Muscle of leg (tissue), 11 donors: ENCODE measurements around the gene PAWR. TPM values are rescaled to one million over a fixed set of nuclear protein-coding genes. Genes with fewer than 3 reads are reported as not detected.

Experiments used
- DNase-seq: peaks from one replicate; pipeline ENCODE4 v3.0.0; 2013
- H3K27ac ChIP-seq: one replicate; pipeline ENCODE4 v1.5.1; 2013; ENCODE audit warnings: mild to moderate bottlenecking, low read length, control low read depth
- H3K27me3 ChIP-seq: one replicate; pipeline ENCODE4 v1.6.1; 2013; ENCODE audit warnings: low read length; ENCODE audit not compliant: control insufficient read depth, insufficient read depth
- H3K36me3 ChIP-seq: one replicate; pipeline ENCODE4 v1.6.1; 2013; ENCODE audit warnings: low read length; ENCODE audit not compliant: control insufficient read depth, insufficient read depth
- H3K4me1 ChIP-seq: one replicate; pipeline ENCODE4 v1.6.1; 2013; ENCODE audit warnings: low read length; ENCODE audit not compliant: control insufficient read depth, insufficient read depth
- H3K4me3 ChIP-seq: one replicate; pipeline ENCODE4 v1.5.1; 2013; ENCODE audit warnings: low read length, control low read depth
- H3K9me3 ChIP-seq: replicated peaks from 2 replicates; pipeline ENCODE4 v1.6.1; 2013; ENCODE audit warnings: low read depth, low read length; ENCODE audit not compliant: control insufficient read depth
- WGBS: methylation state at CpG from one replicate; pipeline ENCODE4 v1.1.5; 2013; ENCODE audit warnings: missing lambda C conversion rate; ENCODE audit not compliant: insufficient coverage; 5-methylcytosine and 5-hydroxymethylcytosine counted together
- polyA plus RNA-seq, 8 donors: library from polyadenylated mRNA; unstranded; fragments of 120-200 nt; gene quantifications; one replicate each; pipeline versions ENCODE4 v1.2.1 to v1.2.3, GENCODE V29; 2013; ENCODE audit warnings: inconsistent platforms in 1 of 8, low replicate concordance in 1 of 8; ENCODE audit not compliant: insufficient read length in 8 of 8, insufficient read depth in 1 of 8
- total RNA-seq: library from RNA; stranded (reverse); fragments of 120-200 nt; gene quantifications from one replicate; pipeline ENCODE4 v1.2.4, GENCODE V29; 2013

Gene PAWR
- total and polyA plus RNA-seq, 9 donors, result 3.8 to 12.9 (median 7.6) TPM

- Histone ChIP-seq H3K36me3 (no peaks in the 10 kb centered on the region), H3K4me3 (no peak overlapping the region), H3K27ac (no peak overlapping the region), H3K4me1 (no peaks in the 10 kb centered on the region), H3K27me3 (no peaks in the 10 kb centered on the region), H3K9me3 (no peaks in the 10 kb centered on the region)
- DNase-seq, result no peak
- 100% methylated on average over 1 of the region's 3 CpGs for WGBS
Measured at GRCh38 chr12:79537675-79538074, 153.1 kb downstream of the PAWR start.

DNA sequence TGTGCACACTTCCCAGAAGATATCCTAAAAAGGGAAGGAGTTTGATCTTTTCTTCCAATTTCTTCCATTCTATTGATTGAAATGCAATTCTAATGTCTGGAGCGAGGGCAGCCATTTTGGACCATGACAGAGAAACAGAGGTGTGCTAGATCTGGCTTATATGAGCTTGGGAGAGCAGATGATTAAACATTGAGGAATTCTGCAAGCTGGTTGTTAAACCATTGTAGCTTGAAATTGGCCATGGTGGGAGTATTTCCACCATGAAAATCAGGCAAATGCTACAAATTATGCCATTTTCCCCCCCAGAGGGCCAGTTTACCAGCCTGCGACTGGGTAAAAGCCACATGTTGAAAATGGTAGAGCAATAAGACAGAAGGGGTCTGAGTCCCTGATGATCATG lies 155.0 kb downstream of the PAWR start:
- Histone ChIP-seq H3K4me1 (no peaks in the 10 kb centered on the region), H3K27ac (no peak overlapping the region), H3K36me3 (no peaks in the 10 kb centered on the region), H3K27me3 (no peaks in the 10 kb centered on the region), H3K9me3 (no peaks in the 10 kb centered on the region), H3K4me3 (no peak overlapping the region)
- DNase-seq, result no peak
- WGBS, result no CpG with 5 or more reads among the region's 2 CpGs

Other genes starting within 250 kb of the PAWR start
- gene PPP1R12A, start 244.1 kb upstream of the PAWR start, total RNA-seq, result 91.6 TPM
- gene PPP1R12A, start 244.1 kb upstream of the PAWR start, polyA plus RNA-seq, result 10 to 100 TPM; 38.4 to 62.4 (median 59.5) TPM